Activated CD4-positive, alpha-beta T cell treated with anti-CD3 and anti-CD28 coated beads, Interleukin-2, amount 10 ng/mL, durations not matched to agents 24 days and 14 days (primary cell): ENCODE data around the gene KANSL1. TPM values are rescaled to one million over a fixed set of nuclear protein-coding genes. Genes with fewer than 3 reads are reported as not detected.
"Not testable (repeated sequence)": the region's sequence is repeated elsewhere in the genome, so short reads cannot be mapped to it uniquely, and the experiment has no call there.

Experiments
- DNase-seq: peaks from one replicate; pipeline ENCODE4 v3.0.0; 2022
- H3K27ac Mint-ChIP-seq: one replicate; pipeline ENCODE4 v1.8.0; 2022; ENCODE audit warnings: mild to moderate bottlenecking, mixed read lengths
- H3K27me3 Mint-ChIP-seq: one replicate; pipeline ENCODE4 v1.8.0; 2022; ENCODE audit warnings: mixed read lengths
- H3K36me3 Mint-ChIP-seq: one replicate; pipeline ENCODE4 v1.8.0; 2022; ENCODE audit warnings: low read depth, mild to moderate bottlenecking, mixed read lengths
- H3K4me1 Mint-ChIP-seq: one replicate; pipeline ENCODE4 v1.8.0; 2021; ENCODE audit warnings: mixed read lengths
- H3K4me3 Mint-ChIP-seq: one replicate; pipeline ENCODE4 v1.8.0; 2022; ENCODE audit warnings: mild to moderate bottlenecking, moderate library complexity, mixed read lengths
- H3K9me3 Mint-ChIP-seq: one replicate; pipeline ENCODE4 v1.8.0; 2021; ENCODE audit warnings: mixed read lengths
- intact Hi-C: fragments of 100-400 bp; cut with micrococcal nuclease; formaldehyde crosslinking; loops from one replicate; pipeline ENCODE4 v1.15.1; 2023
- total RNA-seq: library from RNA; stranded (reverse); gene quantifications from 2 replicates; pipeline ENCODE4 v1.2.3, GENCODE V29; 2022

The KANSL1 gene
- total RNA-seq, 1 donor from 2014 or later: 82.8 TPM

DNA sequence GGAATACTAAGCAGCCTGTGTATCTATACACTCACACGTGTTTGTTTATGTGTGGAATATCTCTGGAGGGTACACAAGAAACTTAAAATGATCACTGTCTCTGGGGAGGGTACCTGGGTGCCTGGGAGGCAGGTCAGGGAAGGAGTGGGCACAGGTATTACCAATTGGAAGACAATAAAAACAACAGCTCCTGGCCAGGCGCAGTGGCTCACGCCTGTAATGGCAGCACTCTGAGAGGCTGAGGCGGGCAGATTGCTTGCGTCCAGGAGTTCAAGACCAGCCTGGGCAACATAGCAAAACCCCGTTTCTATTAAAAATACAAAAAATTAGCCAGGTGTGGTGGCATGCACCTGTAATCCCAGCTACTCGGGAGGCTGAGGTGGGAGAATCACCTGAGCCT lies 169.9 kb downstream of the KANSL1 start:
- H3K4me1 Mint-ChIP-seq, H3K27me3 Mint-ChIP-seq, H3K9me3 Mint-ChIP-seq, H3K4me3 Mint-ChIP-seq, intact Hi-C loops, DNase-seq, H3K27ac Mint-ChIP-seq: not testable (repeated sequence)
- peaks cover 12% of the 10 kb centered on the region for H3K36me3 Mint-ChIP-seq

DNA sequence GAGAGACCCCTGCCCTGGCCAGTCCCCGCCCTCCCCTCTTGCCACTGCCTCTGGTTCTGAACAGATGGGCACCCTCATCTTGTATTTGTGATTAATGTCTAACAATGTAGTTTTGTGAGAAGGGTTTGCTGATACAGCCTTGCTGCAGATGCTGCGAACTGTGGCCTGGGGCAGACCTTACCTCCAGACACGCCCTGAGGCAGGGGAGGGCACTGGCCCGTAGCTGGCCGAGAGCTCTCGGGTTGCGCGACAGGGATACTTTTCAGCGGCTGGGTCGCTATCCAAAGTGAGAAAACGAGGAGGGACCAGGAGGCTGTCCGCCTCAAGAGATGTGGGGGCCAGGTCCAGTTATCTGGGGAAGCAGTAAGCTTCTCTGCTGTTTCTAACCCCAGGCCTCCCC lies 172.2 kb downstream of the KANSL1 start:
- no peak for DNase-seq
- no peak overlapping the region for H3K27ac Mint-ChIP-seq
- H3K9me3 Mint-ChIP-seq: no peaks in the 10 kb centered on the region
- H3K4me1 Mint-ChIP-seq: peaks cover 7% of the 10 kb centered on the region
- H3K4me3 Mint-ChIP-seq: no peak overlapping the region
- H3K36me3 Mint-ChIP-seq: peaks cover 9% of the 10 kb centered on the region
- intact Hi-C loops: no loop called here
- H3K27me3 Mint-ChIP-seq: no peaks in the 10 kb centered on the region

DNA sequence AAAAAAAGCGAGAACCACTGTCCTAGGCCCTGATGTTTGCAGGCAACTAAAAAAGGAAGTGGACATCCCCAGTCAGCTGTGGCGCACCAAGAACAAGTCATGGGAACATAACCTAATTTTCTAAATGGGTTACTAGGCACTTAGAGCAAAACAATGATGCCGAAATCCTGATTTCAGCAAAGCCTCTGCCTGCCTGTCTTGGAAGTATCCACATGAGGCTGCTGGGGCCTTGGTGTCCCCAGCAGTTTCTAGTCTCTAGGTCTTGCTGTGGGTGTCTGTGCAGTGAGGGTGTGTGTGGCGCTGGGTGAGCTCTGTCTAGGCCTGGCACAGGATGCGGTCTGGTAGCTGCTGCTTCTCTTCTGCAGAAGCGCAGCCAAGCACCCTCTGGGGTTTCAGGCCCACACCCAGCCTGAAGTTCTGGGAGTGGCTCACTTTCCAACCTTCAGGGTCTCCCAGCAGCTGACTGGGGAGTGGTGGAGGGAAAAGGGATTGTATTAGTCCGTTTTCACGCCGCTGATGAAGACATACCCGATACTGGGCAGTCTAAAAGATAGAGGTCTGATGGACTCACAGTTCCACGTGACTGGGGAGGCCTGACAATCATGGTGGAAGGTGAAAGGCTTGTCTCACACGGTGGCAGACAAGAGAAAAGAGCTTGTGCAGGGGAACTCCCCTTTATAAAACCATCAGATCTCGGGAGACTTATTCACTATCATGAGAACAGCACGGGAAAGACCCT lies 173.0 kb downstream of the KANSL1 start:
- H3K4me1 Mint-ChIP-seq: peaks cover 7% of the 10 kb centered on the region
- H3K36me3 Mint-ChIP-seq: peaks cover 9% of the 10 kb centered on the region
- intact Hi-C loops: no loop called here
- no peak overlapping the region for H3K4me3 Mint-ChIP-seq
- no peaks in the 10 kb centered on the region for H3K27me3 Mint-ChIP-seq
- no peaks in the 10 kb centered on the region for H3K9me3 Mint-ChIP-seq
- DNase-seq: peak; percentile 79
- peak overlapping the region; percentile 61 for H3K27ac Mint-ChIP-seq

DNA sequence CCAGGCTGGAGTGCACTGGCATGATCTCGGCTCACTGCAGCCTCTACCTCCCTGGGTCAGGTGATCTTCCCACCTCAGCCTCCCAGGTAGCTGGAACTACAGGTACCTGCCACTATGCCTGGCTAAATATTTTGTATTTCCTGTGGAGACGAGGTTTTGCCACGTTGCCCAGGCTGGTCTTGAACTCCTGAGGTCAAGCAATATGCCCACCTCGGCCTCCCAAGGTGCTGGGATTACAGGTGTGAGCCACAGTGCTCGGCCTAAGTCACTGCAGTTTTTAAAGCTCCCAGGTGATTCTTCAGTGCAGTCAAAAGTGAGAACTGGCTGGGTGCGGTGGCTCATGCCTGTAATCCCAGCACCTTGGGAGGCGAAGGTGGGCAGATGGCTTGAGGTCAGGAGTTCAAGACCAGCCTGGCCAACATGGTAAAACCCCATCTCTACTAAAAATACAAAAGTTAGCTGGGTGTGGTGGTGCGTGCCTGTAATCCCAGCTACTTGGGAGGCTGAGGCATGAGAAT lies 173.8 kb downstream of the KANSL1 start:
- intact Hi-C loops, H3K9me3 Mint-ChIP-seq, H3K36me3 Mint-ChIP-seq, H3K27ac Mint-ChIP-seq, DNase-seq, H3K27me3 Mint-ChIP-seq, H3K4me1 Mint-ChIP-seq, H3K4me3 Mint-ChIP-seq: not testable (repeated sequence)

DNA sequence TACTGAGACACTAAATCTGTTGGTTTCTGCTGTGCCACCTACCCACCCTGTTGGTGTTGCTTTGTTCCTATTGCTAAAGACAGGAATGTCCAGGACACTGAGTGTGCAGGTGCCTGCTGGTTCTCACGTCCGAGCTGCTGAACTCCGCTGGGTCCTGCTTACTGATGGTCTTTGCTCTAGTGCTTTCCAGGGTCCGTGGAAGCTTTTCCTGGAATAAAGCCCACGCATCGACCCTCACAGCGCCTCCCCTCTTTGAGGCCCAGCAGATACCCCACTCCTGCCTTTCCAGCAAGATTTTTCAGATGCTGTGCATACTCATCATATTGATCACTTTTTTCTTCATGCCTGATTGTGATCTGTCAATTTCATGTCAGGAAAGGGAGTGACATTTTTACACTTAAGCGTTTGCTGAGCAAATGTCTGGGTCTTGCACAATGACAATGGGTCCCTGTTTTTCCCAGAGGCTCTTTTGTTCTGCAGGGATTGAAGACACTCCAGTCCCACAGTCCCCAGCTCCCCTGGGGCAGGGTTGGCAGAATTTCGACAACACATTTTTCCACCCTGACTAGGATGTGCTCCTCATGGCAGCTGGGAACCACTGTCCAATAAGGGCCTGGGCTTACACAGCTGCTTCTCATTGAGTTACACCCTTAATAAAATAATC lies 179.6 kb downstream of the KANSL1 start:
- no peak for DNase-seq
- no peak overlapping the region for H3K27ac Mint-ChIP-seq
- H3K36me3 Mint-ChIP-seq: no peaks in the 10 kb centered on the region
- H3K27me3 Mint-ChIP-seq: peaks cover 3% of the 10 kb centered on the region
- H3K9me3 Mint-ChIP-seq: no peaks in the 10 kb centered on the region
- H3K4me3 Mint-ChIP-seq: no peak overlapping the region
- intact Hi-C loops: no loop called here
- no peaks in the 10 kb centered on the region for H3K4me1 Mint-ChIP-seq

DNA sequence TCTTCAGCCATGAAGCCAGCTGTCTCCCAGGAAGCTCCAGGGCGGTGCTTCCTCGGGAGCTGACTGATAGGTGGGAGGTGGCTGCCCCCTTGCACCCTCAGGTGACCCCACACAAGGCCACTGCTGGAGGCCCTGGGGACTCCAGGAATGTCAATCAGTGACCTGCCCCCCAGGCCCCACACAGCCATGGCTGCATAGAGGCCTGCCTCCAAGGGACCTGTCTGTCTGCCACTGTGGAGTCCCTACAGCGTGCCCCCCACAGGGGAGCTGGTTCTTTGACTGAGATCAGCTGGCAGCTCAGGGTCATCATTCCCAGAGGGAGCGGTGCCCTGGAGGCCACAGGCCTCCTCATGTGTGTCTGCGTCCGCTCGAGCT lies 180.1 kb downstream of the KANSL1 start:
- DNase-seq: no peak
- Mint-ChIP-seq H3K4me3 (no peak overlapping the region), H3K36me3 (no peaks in the 10 kb centered on the region), H3K27ac (no peak overlapping the region), H3K4me1 (no peaks in the 10 kb centered on the region), H3K27me3 (peaks cover 3% of the 10 kb centered on the region), H3K9me3 (no peaks in the 10 kb centered on the region)
- intact Hi-C loops: no loop called here

DNA sequence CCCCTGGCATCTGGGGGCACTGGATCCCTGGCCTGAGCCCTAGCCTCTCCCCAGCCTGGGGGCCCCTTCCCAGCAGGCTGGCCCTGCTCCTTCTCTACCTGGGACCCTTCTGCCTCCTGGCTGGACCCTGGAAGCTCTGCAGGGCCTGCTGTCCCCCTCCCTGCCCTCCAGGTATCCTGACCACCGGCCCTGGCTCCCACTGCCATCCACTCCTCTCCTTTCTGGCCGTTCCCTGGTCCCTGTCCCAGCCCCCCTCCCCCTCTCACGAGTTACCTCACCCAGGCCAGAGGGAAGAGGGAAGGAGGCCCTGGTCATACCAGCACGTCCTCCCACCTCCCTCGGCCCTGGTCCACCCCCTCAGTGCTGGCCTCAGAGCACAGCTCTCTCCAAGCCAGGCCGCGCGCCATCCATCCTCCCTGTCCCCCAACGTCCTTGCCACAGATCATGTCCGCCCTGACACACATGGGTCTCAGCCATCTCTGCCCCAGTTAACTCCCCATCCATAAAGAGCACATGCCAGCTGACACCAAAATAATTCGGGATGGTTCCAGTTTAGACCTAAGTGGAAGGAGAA lies 180.6 kb downstream of the KANSL1 start:
- Mint-ChIP-seq H3K4me1 (no peaks in the 10 kb centered on the region), H3K27ac (no peak overlapping the region), H3K36me3 (no peaks in the 10 kb centered on the region), H3K4me3 (no peak overlapping the region), H3K27me3 (peaks cover 4% of the 10 kb centered on the region), H3K9me3 (no peaks in the 10 kb centered on the region)
- intact Hi-C loops: no loop called here
- no peak for DNase-seq

DNA sequence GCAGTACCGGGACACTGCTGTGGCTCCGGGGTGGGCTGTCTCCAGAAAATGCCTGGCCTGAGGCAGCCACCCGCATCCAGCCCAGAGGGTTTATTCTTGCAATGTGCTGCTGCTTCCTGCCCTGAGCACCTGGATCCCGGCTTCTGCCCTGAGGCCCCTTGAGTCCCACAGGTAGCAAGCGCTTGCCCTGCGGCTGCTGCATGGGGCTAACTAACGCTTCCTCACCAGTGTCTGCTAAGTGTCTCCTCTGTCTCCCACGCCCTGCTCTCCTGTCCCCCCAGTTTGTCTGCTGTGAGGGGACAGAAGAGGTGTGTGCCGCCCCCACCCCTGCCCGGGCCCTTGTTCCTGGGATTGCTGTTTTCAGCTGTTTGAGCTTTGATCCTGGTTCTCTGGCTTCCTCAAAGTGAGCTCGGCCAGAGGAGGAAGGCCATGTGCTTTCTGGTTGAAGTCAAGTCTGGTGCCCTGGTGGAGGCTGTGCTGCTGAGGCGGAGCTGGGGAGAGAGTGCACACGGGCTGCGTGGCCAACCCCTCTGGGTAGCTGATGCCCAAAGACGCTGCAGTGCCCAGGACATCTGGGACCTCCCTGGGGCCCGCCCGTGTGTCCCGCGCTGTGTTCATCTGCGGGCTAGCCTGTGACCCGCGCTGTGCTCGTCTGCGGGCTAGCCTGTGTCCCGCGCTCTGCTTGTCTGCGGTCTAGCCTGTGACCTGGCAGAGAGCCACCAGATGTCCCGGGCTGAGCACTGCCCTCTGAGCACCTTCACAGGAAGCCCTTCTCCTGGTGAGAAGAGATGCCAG lies 181.3 kb downstream of the KANSL1 start:
- intact Hi-C loops: no loop called here
- Mint-ChIP-seq H3K9me3 (no peaks in the 10 kb centered on the region), H3K4me3 (no peak overlapping the region), H3K4me1 (no peaks in the 10 kb centered on the region), H3K27me3 (peaks cover 4% of the 10 kb centered on the region), H3K27ac (no peak overlapping the region), H3K36me3 (no peaks in the 10 kb centered on the region)
- DNase-seq: no peak

DNA sequence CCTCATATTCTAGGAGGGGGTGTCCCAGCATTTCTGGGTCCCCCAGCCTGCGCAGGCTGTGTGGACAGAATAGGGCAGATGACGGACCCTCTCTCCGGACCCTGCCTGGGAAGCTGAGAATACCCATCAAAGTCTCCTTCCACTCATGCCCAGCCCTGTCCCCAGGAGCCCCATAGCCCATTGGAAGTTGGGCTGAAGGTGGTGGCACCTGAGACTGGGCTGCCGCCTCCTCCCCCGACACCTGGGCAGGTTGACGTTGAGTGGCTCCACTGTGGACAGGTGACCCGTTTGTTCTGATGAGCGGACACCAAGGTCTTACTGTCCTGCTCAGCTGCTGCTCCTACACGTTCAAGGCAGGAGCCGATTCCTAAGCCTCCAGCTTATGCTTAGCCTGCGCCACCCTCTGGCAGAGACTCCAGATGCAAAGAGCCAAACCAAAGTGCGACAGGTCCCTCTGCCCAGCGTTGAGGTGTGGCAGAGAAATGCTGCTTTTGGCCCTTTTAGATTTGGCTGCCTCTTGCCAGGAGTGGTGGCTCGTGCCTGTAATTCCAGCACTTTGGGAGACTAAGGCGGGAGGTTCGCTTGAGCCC lies 182.5 kb downstream of the KANSL1 start:
- no peak overlapping the region for H3K27ac Mint-ChIP-seq
- no peaks in the 10 kb centered on the region for H3K4me1 Mint-ChIP-seq
- H3K36me3 Mint-ChIP-seq: no peaks in the 10 kb centered on the region
- H3K9me3 Mint-ChIP-seq: no peaks in the 10 kb centered on the region
- no peak for DNase-seq
- H3K4me3 Mint-ChIP-seq: no peak overlapping the region
- intact Hi-C loops: no loop called here
- peaks cover 9% of the 10 kb centered on the region for H3K27me3 Mint-ChIP-seq

DNA sequence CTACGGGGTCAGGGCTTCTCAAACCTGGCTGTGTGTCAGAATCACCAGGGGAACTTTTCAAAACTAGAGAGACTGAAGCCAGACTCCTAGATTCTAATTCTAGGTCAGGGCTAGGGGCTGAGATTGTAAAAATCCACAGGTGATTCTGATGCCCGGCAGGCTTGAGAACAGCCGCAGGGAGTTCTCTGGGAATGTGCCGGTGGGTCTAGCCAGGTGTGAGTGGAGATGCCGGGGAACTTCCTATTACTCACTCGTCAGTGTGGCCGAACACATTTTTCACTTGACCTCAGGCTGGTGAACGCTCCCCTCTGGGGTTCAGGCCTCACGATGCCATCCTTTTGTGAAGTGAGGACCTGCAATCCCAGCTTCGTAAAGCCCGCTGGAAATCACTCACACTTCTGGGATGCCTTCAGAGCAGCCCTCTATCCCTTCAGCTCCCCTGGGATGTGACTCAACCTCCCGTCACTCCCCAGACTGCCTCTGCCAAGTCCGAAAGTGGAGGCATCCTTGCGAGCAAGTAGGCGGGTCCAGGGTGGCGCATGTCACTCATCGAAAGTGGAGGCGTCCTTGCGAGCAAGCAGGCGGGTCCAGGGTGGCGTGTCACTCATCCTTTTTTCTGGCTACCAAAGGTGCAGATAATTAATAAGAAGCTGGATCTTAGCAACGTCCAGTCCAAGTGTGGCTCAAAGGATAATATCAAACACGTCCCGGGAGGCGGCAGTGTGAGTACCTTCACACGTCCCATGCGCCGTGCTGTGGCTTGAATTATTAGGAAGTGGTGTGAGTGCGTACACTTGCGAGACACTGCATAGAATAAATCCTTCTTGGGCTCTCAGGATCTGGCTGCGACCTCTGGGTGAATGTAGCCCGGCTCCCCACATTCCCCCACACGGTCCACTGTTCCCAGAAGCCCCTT lies 183.3 kb downstream of the KANSL1 start:
- no peak for DNase-seq
- Mint-ChIP-seq H3K4me1 (no peaks in the 10 kb centered on the region), H3K36me3 (no peaks in the 10 kb centered on the region), H3K27me3 (peaks cover 10% of the 10 kb centered on the region), H3K27ac (no peak overlapping the region), H3K9me3 (no peaks in the 10 kb centered on the region), H3K4me3 (no peak overlapping the region)
- intact Hi-C loops: loop anchor here (10.0 kb wide), 1 partner anchor 205 kb away; no protein-coding TSS in a partner anchor

DNA sequence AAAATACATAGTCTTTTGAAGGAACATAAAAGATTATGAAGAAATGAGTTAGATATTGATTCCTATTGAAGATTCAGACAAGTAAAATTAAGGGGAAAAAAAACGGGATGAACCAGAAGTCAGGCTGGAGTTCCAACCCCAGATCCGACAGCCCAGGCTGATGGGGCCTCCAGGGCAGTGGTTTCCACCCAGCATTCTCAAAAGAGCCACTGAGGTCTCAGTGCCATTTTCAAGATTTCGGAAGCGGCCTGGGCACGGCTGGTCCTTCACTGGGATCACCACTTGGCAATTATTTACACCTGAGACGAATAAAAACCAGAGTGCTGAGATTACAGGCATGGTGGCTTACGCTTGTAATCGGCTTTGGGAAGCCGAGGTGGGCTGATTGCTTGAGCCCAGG lies 184.6 kb downstream of the KANSL1 start:
- intact Hi-C loops: loop anchor here (10.0 kb wide), 1 partner anchor 206 kb away; no protein-coding TSS in a partner anchor
- DNase-seq: no peak
- H3K36me3 Mint-ChIP-seq: no peaks in the 10 kb centered on the region
- no peak overlapping the region for H3K4me3 Mint-ChIP-seq
- H3K4me1 Mint-ChIP-seq: no peaks in the 10 kb centered on the region
- H3K27me3 Mint-ChIP-seq: peaks cover 10% of the 10 kb centered on the region
- H3K27ac Mint-ChIP-seq: no peak overlapping the region
- H3K9me3 Mint-ChIP-seq: no peaks in the 10 kb centered on the region

DNA sequence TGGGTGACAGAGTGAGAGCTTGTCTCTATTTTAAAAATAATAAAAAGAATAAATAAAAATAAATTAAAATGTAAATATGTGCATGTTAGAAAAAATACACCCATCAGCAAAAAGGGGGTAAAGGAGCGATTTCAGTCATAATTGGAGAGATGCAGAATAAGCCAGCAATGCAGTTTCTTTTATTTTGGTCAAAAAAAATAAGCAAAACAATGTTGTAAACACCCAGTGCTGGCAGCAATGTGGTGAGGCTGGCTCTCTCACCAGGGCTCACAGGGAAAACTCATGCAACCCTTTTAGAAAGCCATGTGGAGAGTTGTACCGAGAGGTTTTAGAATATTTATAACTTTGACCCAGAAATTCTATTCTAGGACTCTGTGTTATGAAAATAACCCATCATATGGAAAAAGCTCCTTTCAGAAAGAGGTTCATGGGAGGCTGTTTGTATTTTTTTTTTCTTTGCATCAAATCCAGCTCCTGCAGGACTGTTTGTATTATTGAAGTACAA lies 185.7 kb downstream of the KANSL1 start:
- peaks cover 4% of the 10 kb centered on the region for H3K4me1 Mint-ChIP-seq
- no peaks in the 10 kb centered on the region for H3K9me3 Mint-ChIP-seq
- H3K27me3 Mint-ChIP-seq: peaks cover 10% of the 10 kb centered on the region
- intact Hi-C loops: loop anchor here (10.0 kb wide), 1 partner anchor 207 kb away; no protein-coding TSS in a partner anchor
- H3K27ac Mint-ChIP-seq: no peak overlapping the region
- DNase-seq: no peak
- no peaks in the 10 kb centered on the region for H3K36me3 Mint-ChIP-seq
- H3K4me3 Mint-ChIP-seq: no peak overlapping the region
